NCI-H1105 treated with DMSO at 0.1 percent for 48 hours (cell line): Measurements from ENCODE around the gene GOLGA6L22.
"Not testable (repeated sequence)": the region's sequence is repeated elsewhere in the genome, so short reads cannot be mapped to it uniquely, and the experiment has no call there.

Source experiments
- DNase-seq: peaks from one replicate; lab custom pipeline; 2025; lab: John Stamatoyannopoulos, UW

GOLGA6L22 gene, protein sequence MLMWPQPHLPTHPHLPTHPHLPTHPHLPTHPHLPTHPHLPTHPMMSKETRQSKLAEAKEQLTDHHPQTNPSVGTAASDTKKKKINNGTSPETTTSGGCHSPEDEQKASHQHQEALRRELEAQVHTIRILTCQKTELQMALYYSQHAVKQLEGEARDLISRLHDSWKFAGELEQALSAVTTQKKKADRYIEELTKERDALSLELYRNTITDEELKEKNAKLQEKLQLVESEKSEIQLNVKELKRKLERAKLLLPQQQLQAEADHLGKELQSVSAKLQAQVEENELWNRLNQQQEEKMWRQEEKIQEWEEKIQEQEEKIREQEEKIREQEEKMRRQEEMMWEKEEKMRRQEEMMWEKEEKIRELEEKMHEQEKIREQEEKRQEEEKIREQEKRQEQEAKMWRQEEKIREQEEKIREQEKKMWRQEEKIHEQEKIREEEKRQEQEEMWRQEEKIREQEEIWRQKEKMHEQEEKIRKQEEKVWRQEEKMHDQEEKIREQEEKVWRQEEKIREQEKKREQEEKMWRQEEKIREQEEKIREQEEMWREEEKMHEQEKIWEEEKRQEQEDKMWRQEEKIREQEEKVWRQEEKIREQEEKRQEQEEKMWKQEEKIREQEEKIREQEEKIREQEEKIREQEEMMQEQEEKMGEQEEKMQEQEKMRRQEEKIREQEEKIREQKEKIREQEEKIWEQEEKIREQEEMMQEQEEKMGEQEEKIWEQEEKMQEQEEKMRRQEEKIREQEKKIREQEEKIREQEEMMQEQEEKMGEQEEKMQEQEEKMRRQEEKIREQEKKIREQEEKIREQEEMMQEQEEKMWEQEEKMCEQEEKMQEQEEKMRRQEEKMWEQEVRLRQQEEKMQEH

GRCh38 chr15:22458603-22459002 is at the start of gene GOLGA6L22:
TSS of gene GOLGA6L22 (plus strand) at chr15:22458903. CDS start at chr15:22458994, 91 bp downstream.
- not testable (repeated sequence) for DNase-seq

DNA sequence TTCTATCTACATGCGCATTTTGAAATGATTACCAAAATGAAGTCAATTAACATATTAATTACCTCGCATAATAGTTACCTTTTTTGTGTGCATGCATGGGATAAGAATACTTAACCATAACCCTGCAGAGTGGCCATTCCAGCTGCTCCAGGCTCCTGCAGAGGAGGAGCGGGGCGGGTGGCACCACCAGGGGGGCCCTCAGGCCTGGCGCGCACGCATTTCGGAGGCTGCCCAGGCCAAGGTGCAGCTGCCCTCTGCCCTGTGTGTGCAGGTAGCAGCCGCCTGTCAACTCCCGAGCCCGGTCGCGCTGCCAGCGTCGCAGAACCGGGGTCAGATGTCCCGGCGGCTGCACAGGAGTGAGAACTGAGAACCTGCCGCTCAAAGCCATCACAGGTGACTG is 41.4 kb upstream of the GOLGA6L22 start:
- DNase-seq = not testable (repeated sequence)

DNA sequence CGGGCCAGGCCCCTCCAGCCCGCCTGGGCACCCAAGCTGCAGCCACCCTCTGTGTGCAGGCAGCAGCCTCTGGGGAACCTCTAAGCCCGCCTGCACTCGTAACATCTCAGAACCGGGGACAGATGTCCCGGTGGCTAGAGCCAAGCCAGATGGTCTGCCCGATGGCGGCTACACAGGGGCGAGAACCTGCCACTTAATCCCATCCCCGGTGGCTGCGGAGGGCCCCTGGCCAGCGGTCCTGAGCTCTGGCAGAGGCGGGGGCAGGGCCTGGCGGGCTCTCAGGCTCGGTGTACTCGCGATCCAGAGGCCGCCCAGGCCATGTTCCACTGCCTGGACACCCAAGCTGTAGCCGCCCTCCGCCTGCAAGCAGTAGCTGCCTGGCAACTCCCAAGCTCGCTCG is 40.9 kb upstream of the GOLGA6L22 start:
- not testable (repeated sequence) for DNase-seq

DNA sequence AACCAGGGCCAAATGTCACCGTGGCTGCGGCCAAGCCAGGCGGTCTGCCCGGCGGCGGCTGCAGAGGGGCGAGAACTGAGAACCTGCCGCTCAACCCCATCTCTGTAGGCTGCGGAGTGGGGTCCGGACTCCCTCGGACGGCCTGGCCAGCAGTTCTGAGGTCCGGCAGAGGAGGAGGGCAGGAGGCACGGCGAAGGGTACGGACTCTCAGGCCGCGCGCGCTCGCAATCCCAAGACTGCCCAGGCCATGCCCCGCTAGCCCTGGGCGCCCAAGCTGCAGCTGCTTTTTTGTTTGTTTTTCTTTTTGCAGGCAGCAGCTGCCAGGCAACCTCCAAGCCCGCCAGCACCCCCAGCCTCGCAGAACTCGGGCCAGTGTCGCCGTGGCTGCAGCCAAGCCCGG is 40.5 kb upstream of the GOLGA6L22 start:
- DNase-seq = not testable (repeated sequence)

GRCh38 chr15:22418666-22419065 is 40.0 kb upstream of the GOLGA6L22 start:
- DNase-seq = not testable (repeated sequence)

DNA sequence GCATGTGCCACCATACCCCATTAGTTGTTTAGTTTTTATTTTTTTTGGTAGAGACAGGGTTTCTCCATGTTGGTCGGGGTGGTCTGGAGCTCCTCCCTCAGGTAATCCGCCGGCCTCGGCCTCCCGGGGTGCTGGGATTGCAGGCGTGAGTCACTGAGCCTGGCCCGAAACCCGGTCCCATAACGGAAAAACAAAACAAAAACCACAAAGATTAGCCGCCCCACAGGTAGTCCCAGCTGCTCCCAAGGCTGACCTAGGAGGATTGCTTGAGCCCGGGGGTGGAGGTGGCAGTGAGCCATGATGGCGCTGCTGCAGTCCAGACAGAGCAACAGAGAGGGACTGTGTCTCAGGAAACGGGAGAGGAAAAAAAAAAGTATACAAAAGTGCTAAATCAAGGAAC is 38.4 kb upstream of the GOLGA6L22 start:
- not testable (repeated sequence) for DNase-seq

GRCh38 chr15:22429426-22429825 is 29.3 kb upstream of the GOLGA6L22 start:
- DNase-seq = not testable (repeated sequence)

DNA sequence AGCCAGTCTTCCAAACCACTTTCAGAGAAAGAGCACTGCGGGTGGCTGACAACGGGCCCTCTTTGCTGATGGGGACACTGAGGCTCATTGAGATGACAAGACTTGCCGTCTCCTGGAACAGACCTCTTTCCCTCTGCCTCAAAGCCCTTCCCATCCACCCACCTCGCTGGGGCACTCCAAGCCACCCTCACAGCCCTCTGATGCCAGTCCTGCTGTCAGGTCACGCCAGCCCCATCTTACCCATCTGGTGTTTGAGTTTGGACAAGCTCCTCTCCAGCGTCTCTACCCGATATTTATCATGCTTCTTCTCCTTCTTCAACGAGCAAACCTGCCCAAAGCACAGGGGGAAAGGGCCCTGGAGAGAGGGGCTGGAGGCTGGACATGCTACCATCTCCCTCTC is 27.0 kb upstream of the GOLGA6L22 start:
- not testable (repeated sequence) for DNase-seq

DNA sequence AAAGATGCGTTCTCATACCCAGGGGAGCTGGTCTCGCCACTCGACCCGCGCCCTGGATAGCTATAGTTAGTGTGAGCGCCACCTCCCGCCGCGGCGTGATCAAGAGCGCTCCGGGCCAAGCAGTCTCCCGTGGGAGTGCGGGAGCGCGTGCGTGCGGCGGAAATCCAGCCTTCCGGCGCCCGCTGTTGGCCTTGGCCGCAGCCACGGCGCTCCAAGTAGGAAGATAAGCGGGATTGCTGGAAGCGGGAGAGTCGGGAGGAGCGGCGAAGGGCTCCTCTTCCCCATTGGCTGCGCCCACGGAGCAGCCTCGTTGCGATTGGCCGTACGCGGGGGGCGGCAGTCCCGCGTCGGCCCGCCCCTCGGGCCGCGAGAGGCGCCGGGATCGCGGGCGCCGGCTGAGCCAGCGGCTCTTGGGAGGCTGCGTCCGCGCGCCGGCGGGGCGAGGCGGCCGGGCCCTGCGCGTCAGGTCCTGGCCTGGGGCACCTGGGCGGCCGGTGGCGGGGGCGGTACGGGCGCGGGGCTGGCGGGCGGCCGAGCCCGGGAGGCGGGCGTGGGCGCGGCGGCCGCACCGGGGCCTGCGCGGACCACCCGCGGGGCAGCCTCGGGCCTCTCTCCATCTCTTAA is 35.9 kb downstream of the GOLGA6L22 start:
- not testable (repeated sequence) for DNase-seq

- DNase-seq = not testable (repeated sequence)
These were observed 38.5 kb downstream of the GOLGA6L22 start for GRCh38 chr15:22497200-22497599.

- not testable (repeated sequence) for DNase-seq
These were observed 39.7 kb downstream of the GOLGA6L22 start for GRCh38 chr15:22498220-22498925.

DNA sequence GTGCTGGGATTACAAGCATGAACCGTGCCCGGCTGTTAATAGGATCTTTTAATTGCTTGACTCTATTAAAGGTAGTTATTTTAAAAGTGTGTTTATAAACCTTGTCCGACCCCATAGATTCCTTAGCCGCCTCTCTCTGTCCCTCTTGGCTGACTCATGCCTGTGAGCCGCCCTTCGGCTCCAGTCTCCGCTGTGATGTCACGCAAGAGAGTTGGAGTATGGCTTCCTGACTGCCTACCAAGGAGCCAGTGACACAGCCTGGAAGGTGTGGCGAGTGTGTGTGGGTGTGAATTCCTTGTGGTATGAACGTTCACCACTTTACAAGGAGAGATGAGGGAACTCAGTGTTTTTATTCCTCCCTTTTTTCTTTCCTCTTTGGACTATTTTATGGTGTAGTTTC is 43.6 kb downstream of the GOLGA6L22 start:
- DNase-seq = not testable (repeated sequence)

DNA sequence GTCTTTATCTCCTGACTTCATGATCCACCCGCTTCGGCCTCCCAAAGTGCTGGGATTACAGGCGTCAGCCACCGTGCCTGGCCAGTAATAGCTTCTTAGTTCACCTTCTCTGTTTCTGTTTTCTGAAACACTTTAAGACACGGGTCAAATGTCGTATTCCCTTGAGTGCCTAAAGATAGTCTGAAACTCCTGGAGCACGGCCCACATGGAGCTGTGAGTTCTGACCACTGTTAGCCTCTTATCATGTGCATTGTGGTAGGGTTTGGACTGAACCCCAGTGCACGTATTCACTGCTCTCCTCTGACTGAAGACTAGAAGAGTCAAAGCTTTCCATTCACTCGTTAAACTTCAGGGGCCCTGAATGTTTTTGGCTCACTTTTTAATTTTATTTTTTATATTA is 48.3 kb downstream of the GOLGA6L22 start:
- not testable (repeated sequence) for DNase-seq

DNA sequence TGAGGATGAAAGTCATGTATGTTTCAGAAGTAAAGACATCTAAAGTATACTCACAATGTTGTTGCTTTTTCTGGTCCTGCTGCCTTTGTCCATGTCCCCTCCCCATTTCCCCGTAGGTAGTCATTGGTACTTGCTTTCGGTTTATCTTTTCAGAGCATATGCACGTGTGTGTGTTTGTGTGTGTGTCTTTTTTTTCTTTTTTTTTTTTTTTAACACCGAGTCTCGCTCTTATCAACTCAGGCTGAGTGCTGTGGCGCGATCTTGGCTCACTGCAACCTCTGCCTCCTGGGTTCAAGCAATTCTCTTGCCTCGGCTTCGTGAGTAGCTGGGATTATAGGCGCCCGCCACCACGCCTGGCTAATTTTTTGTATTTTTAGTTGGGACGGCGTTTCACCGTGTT is 57.4 kb downstream of the GOLGA6L22 start:
- not testable (repeated sequence) for DNase-seq
